MV-4-11 (cell line): Measurements from ENCODE around the gene RSAD1.
A peak's percentile ranks its signal among the peaks of the same experiment; 100 is the strongest.

Experiments
- DNase-seq: peaks from one replicate; lab custom pipeline; 2025; lab: John Stamatoyannopoulos, UW

RSAD1 gene

GRCh38 chr17:50478391-50479381, at the start of gene RSAD1:
RSAD1 (plus strand) TSS chr17:50478860; CDS start chr17:50478885, 25 bp downstream.
- peak; percentile 84 for DNase-seq

DNA sequence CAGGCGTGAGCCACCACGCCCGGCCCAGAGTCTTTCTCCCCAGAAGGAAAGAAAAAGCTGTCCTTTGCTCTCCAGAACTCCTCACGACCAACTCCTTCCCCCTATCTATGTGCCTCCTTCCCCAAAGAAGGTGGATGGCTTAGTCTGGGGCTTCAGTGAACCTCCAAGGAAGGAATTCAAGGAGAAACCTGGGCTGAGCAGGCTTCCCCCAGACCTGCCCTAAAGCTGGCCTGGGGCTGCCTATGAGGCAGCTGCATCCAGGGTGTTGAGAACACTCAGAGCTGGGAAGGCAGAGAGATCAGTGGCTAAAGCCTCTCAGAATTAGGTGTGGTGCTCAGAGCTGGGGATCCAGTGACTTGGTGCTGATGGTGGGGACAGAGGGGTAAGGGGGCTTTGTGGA, 48.9 kb upstream of the RSAD1 start:
- no peak for DNase-seq

GRCh38 chr17:50430821-50431618, 47.6 kb upstream of the RSAD1 start:
- no peak for DNase-seq

DNA sequence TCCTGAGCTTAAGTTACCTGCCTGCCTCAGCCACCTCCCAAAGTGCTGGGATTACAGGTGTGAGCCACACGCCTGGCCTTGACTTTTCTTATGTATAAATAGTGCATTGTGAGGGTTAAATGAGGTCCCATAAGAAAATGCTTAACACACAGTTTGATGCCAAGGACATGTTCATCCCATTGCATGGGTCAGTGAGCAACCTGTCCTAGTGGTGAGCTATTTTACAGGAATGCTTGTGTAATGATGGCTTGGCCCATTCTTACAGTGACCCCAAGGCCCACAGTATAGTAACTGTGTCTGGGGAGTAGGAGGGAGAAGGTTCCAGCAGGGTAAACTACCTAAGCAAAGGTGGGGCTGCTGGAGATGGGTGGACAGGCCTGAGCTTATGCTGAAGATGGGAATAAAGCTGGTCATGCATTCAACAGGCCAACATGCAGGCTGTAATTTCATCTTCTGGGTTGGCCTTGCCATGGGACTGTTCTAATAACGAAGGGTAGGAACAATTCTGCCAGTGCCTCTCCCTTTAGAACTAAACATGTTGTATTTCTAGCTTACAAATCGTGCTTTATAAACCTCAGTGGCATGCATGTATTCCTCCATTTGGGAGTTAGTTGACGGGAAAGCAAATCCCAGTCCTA, 46.4 kb upstream of the RSAD1 start:
- DNase-seq: no peak

GRCh38 chr17:50437409-50437808, 41.3 kb upstream of the RSAD1 start:
- DNase-seq: no peak

GRCh38 chr17:50439008-50439407, 39.7 kb upstream of the RSAD1 start:
- no peak for DNase-seq

- DNase-seq: no peak
These were observed 38.4 kb upstream of the RSAD1 start for GRCh38 chr17:50440172-50440837.

DNA sequence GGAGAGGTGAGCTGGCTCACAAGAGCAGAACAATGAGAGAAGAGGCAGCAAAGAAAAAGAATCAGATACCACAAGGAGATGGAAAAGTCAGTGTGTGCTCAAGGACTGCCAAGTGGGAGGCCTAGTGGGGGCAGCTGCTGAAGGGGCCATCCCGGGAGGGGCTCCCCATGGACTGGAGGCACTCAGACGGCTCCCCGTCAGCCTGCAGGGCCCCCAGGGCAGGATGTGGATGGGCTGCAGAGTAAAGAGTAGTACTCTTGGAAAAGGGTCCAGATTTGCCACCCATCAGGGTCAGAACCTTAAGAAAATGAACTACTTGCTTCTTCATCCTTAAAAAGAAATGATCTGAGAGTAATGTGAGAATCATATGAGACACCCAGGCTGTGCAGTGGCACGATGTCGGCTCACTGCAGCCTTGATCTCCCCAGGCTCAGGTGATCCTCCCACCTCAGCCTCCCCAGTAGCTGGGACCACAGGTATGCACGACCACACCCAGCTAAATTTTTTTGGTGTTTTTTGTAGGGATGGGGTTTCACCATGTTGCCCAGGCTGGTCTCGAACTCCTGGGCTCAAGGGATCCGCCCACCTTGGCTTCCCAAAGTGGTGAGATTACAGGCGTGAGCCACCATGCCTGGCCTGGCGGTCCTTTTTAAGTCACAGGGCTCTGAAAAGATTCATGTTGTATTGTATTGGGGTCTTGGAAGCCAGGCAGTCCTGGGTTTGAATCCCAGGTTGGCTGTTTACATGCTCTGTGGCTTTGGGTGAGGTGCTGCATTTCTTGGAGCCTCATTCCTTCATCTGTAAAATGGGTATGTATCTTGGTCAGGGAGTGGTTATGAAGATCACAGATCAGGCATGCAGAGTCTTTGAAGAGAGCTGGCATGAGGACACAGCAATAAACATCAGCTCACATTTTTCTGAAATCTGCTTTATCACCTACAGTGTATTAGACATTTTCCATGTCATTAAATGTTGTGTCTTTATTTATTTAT, 37.5 kb upstream of the RSAD1 start:
- no peak for DNase-seq

- DNase-seq: peak; percentile 23
These were observed 35.1 kb upstream of the RSAD1 start for GRCh38 chr17:50443505-50443974.

DNA sequence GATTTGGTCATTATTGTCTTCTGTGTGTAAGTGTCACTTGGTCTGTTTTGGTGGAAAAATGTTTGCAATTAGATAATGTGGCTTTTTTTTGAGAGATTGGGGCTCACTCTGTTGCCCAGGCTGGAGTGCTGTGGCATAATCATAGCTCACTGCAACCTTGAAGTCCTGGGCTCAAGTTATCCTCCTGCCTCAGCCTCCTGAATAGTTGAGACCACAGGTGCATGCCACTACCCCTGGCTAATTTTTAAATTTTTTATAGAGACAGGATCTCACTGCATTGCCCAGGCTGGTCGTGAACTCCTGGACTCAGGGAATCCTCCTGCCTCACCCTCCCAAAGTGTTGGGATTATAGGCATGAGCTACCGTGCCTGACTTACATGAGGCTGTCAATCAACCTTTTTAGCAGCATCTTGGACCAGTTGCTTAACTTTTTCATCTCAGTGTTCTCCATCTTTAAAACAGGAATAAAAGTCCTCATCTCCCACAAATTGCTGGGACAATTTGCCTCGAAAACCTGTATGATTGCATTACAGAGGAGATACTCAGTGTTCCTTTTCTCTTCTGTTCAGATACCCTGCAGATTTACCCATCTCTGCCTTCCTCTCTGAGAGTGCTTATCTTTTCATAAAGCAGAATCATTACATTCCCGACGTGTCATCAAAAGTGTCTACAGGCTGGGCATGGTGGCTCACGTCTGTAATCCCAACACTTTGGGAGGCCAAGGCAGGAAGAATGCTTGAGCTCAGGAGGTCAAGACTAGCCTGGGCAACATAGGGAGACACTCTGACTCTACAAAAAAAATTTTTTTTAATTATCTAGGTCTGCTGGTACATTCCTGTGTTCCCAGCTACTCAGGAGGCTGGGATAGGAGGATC, 33.6 kb upstream of the RSAD1 start:
- DNase-seq: no peak

DNA sequence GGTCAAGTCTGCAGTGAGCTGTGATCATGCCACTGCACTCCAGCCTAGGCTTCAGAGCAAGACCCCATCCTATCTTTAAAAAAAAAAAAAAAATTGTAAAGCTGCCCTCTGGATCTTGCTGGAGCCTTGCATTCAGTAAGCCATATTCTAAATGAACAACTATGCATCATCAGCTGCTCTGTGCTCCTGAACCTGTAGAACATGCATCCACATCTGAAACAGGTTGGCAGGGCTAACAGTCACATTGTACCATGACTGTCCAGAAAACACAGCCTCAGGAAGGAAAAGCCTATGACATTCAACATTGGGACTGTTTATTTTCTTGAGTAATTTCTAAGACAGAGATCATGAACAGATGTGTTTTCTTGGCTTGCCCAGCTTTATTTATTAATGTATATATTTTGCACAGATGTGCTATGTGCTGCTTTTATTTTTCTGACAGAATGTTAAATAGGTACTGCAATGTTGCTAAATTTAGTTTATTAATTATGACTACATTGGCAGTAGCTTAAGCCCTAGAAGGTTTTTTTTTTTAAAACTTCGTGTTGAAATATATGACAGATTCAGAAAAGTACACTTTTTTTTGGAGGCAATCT, 32.8 kb upstream of the RSAD1 start:
- DNase-seq: no peak

GRCh38 chr17:50447870-50448595, 30.6 kb upstream of the RSAD1 start:
- peak; percentile 15 for DNase-seq

- DNase-seq: no peak
These were observed 30.0 kb upstream of the RSAD1 start for GRCh38 chr17:50448643-50449042.

DNA sequence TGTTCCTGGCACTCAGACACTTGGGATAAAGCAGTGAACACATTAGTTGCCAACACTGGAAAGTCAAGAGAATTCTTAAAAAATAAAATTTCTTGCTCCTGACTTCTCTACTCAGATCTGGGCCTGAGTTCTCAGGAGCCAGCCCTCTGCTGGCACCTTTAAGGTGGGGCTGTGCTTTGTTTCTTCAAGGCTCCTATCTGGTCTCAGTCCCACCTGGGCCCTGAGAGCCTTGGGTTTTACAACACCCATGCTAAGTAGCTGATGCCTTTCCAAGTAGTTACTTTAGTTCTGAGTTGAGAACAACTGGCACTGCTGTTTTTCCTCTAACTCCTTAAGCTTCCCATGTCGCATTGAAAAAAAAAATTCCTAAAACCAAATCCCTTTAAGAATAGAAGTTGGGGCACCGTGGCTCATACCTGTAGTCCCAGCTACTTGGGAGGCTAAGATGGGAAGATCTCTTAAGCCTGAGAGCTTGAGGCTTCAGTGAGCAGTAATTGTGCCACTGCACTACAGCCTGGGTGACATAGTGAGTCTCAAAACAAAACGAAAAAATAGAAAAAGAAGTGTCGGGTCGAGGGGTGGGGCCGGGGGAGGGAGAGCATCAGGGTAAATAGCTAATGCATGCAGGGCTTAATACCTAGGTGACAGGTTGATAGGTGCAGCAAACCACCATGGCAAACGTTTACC, 26.6 kb upstream of the RSAD1 start:
- DNase-seq: no peak

DNA sequence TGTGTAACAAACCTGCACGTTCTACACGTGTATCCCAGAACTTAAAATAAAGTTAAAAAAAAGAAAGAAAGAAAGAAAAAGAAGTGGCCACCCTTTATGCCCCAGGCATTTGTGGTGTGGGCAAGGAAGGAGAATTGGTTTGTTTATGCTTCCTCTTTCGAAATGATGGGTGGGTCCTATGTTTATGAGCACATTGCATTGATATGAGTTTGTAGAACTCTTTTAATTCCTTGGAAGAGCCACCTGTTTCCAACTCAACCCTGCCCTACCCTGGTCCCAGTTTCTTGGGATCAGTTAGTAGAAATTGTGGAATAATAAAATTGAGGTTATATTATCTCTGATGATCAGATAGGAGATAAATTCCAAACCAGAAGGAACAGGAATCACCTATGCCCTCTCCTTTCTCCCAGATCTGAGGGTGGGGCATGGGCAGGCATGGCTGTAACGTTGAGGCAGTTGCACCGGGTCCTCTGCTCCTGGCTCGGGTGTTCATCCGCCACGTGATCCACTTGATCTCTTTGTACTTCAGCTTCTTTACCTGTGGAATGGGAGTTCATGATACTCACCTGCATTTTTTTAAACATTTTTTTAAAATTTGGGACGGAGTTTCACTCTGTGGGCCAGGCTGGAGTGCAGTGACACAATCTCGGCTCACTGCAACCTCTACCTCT, 25.9 kb upstream of the RSAD1 start:
- DNase-seq: peak; percentile 73

DNA sequence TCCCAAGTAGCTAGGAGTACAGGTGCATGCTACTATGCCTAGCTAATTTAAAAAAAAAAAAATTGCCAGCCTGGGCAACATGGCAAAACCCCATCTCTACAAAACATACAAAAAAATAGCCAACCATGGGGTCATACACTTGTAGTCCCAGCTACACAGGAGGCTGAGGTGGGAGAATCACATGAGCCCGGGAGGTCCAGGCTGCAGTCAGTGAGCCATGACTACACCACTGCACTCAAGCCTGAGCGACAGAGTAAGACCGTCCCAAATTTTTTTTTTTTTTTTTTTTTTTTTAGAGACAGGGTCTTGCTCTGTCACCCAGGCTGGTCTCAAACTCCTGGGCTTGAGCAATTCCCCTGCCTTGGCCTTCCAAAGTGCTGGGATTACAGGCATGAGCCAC, 24.8 kb upstream of the RSAD1 start:
- DNase-seq: no peak

- DNase-seq: no peak
These were observed 21.0 kb upstream of the RSAD1 start for GRCh38 chr17:50457621-50458020.
